Posterior vena cava (tissue), 2 donors: ENCODE data around the gene SHROOM2. TPM values are rescaled to one million over a fixed set of nuclear protein-coding genes. Genes with fewer than 3 reads are reported as not detected.

Experiments
- DNase-seq: peaks from one replicate; pipeline ENCODE4 v3.0.0-alpha.2; 2020; ENCODE audit warnings: low spot score
- intact Hi-C, 2 donors: fragments of 100-400 bp; cut with DNase I; formaldehyde crosslinking; loops; one replicate each; pipeline versions ENCODE4 v1.14.1 to v1.14.2; 2022 to 2023
- total RNA-seq, 2 donors: library from RNA; stranded (reverse); fragmentation: NEBNext Ultra II Directional; extraction: Animal tissue kit (Norgen Biotek cat#: 25700); gene quantifications; one replicate each; pipeline ENCODE4 v1.2.1, GENCODE V29; 2021
- donor health status: DM: yes; HTN: yes; CAD: no.
- donor health status: DM: yes; HTN: yes; CAD: no.

The SHROOM2 gene
- total RNA-seq, 2 donors from 2014 or later = 1.2 to 1.8 TPM

GRCh38 chrX:9958183-9958582, 172.0 kb downstream of the SHROOM2 start:
- no peak for DNase-seq
- intact Hi-C loops = no loop called here

GRCh38 chrX:9961750-9962149, 175.5 kb downstream of the SHROOM2 start:
- intact Hi-C loops = no loop called here
- DNase-seq = no peak

- DNase-seq = no peak
- intact Hi-C loops = no loop called here
Measured at GRCh38 chrX:9966775-9967408, 180.7 kb downstream of the SHROOM2 start, which contains the start of gene CLDN34. Gene CLDN34 (plus strand): TSS chrX:9967358. CDS start chrX:9967358, 0 bp downstream.

GRCh38 chrX:9977635-9978034, 191.4 kb downstream of the SHROOM2 start:
- intact Hi-C loops = no loop called here
- DNase-seq = no peak

GRCh38 chrX:9980401-9980800, 194.2 kb downstream of the SHROOM2 start:
- intact Hi-C loops = no loop called here
- DNase-seq = no peak

GRCh38 chrX:9980927-9981326, 194.7 kb downstream of the SHROOM2 start:
- no peak for DNase-seq
- intact Hi-C loops = no loop called here

GRCh38 chrX:9983441-9983840, 197.2 kb downstream of the SHROOM2 start:
- intact Hi-C loops = no loop called here

GRCh38 chrX:9983846-9984245, 197.6 kb downstream of the SHROOM2 start:
- intact Hi-C loops = no loop called here
- DNase-seq = no peak

More at GRCh38 chrX:9983441-9983840, 197.2 kb downstream of the SHROOM2 start:
- DNase-seq = no peak

- intact Hi-C loops = no loop called here
- DNase-seq = no peak
Measured at GRCh38 chrX:9988762-9989161, 202.5 kb downstream of the SHROOM2 start.

GRCh38 chrX:9992061-9992460, 205.8 kb downstream of the SHROOM2 start:
- peak; percentile 75 for DNase-seq
- intact Hi-C loops = no loop called here

GRCh38 chrX:9992724-9993123, 206.5 kb downstream of the SHROOM2 start:
- intact Hi-C loops = no loop called here
- peak; percentile 64 for DNase-seq

GRCh38 chrX:9995855-9996339, 209.7 kb downstream of the SHROOM2 start:
- peak; percentile 96 for DNase-seq
- intact Hi-C loops = loop anchor here in 1 of 2 donors (5.0 kb wide), 1 partner anchor 121 kb away; no protein-coding TSS in a partner anchor

- no peak for DNase-seq
- intact Hi-C loops = loop anchor here in 1 of 2 donors (5.0 kb wide), 1 partner anchor 120 kb away; no protein-coding TSS in a partner anchor
Measured at GRCh38 chrX:9997041-9997440, 210.8 kb downstream of the SHROOM2 start.

GRCh38 chrX:9997524-9997923, 211.3 kb downstream of the SHROOM2 start:
- no peak for DNase-seq
- intact Hi-C loops = loop anchor here in 1 of 2 donors (5.0 kb wide), 1 partner anchor 120 kb away; no protein-coding TSS in a partner anchor

Other genes starting within 250 kb of the SHROOM2 start
- 1 to 10 TPM in 1 of 2 donors, not detected in 1; 1.1 TPM for gene GPR143, start 20.6 kb upstream of the SHROOM2 start, total RNA-seq
- not detected for gene CLDN34, start 180.9 kb downstream of the SHROOM2 start, total RNA-seq